K562 (cell line): Measurements from ENCODE around the gene FBP1. TPM values are rescaled to one million over a fixed set of nuclear protein-coding genes. Genes with fewer than 3 reads are reported as not detected.

ENCODE experiments used
- ATAC-seq: fragments of 200-7000 bp; cut with Tn5 transposase; 3 replicates; pipeline ENCODE4 v1.9.1; 2020; ENCODE audit warnings: moderate library complexity
- BruUV-seq: library from RNA; stranded (reverse); fragments of 400-500 nt; replicated peaks from 2 replicates; lab custom pipeline; 2021; lab: Mats Ljungman, UMichigan
- CTCF ChIA-PET: fragments of 300-600 bp; formaldehyde crosslinking; extraction: SDS; loops from one replicate; lab custom pipeline; 2021; ENCODE audit warnings: low intra/inter-chr PET ratio; lab: Yijun Ruan, JAX
- POLR2A ChIA-PET: fragments of 300-600, 350-650 bp; sonication (Branson Sonifier 250); formaldehyde crosslinking; extraction: SDS; loops from one replicate; lab custom pipeline; 2021; ENCODE audit warnings: antibody characterized with exemption, inconsistent platforms; lab: Yijun Ruan, JAX
- DNase-seq, 4 experiments: peaks; one replicate each; pipeline versions ENCODE4 v3.0.0 to v3.0.0-alpha.2; 2011 to 2018; ENCODE audit warnings: low spot score in 3 of 4, mixed read lengths in 3 of 4; ENCODE audit errors: extremely low read depth in 1 of 4
- FAIRE-seq: peaks from 2 replicates; lab custom pipeline; 2011; peaks lifted over from hg19 to GRCh38; lab: Jason Lieb, UNC
- H2AFZ ChIP-seq: 2 replicates; pipeline ENCODE4 v1.6.0; 2011; ENCODE audit warnings: low read depth, low read length, control low read depth, inconsistent platforms
- H3K27ac ChIP-seq: fragments of 200-600 bp; 3 replicates; pipeline ENCODE4 v1.8.0; 2011; ENCODE audit warnings: low read depth, mild to moderate bottlenecking, control low read depth, inconsistent platforms, low read length, moderate library complexity, mixed read lengths; ENCODE audit errors: extremely low read depth
- H3K27me3 ChIP-seq, 2 experiments: fragments of 300-600 bp in 1 of 2; 2 replicates in 1 of 2; 3 replicates in 1 of 2; pipeline versions ENCODE4 v1.6.0 to v1.8.0; 2011; ENCODE audit warnings: inconsistent platforms in 2 of 2, low read length in 2 of 2, mild to moderate bottlenecking in 1 of 2, mixed read lengths in 1 of 2, moderate library complexity in 1 of 2; ENCODE audit not compliant: control insufficient read depth in 2 of 2, insufficient read depth in 2 of 2
- H3K36me3 ChIP-seq: fragments of 300-600 bp; 3 replicates; pipeline ENCODE4 v1.8.0; 2011; ENCODE audit warnings: mild to moderate bottlenecking, low read length, inconsistent platforms; ENCODE audit not compliant: control insufficient read depth, insufficient read depth
- H3K4me1 ChIP-seq, 2 experiments: fragments of 200-600 bp in 1 of 2; replicated peaks in 1 of 2; 2 replicates in 1 of 2; 3 replicates in 1 of 2; pipeline versions ENCODE4 v1.5.1 to v1.8.0; 2011; ENCODE audit warnings: inconsistent platforms in 2 of 2, low read length in 2 of 2, mild to moderate bottlenecking in 1 of 2, mixed read lengths in 1 of 2, moderate library complexity in 1 of 2; ENCODE audit not compliant: control insufficient read depth in 2 of 2, insufficient read depth in 2 of 2
- H3K4me2 ChIP-seq: 2 replicates; pipeline ENCODE4 v1.6.1; 2011; ENCODE audit warnings: low read length, control low read depth, inconsistent platforms, mixed read lengths; ENCODE audit not compliant: insufficient read depth
- H3K4me3 ChIP-seq: fragments of 200-600 bp; sonication (generic), shearing (Covaris generic); 2 replicates; pipeline ENCODE4 v1.5.1; 2016; ENCODE audit warnings: control low read depth, inconsistent platforms
- H3K79me2 ChIP-seq: fragments of 200-600 bp; 3 replicates; pipeline ENCODE4 v1.8.0; 2011; ENCODE audit warnings: low read length, inconsistent platforms; ENCODE audit not compliant: control insufficient read depth, insufficient read depth
- H3K9ac ChIP-seq, 2 experiments: 2 replicates each; pipeline versions ENCODE4 v1.6.0 to v1.6.1; 2011; ENCODE audit warnings: low read depth in 2 of 2, low read length in 2 of 2, control low read depth in 1 of 2, inconsistent platforms in 1 of 2, mild to moderate bottlenecking in 1 of 2, mixed read lengths in 1 of 2; ENCODE audit not compliant: insufficient read depth in 1 of 2
- H3K9me1 ChIP-seq: one replicate; pipeline ENCODE4 v1.6.0; 2011; ENCODE audit warnings: inconsistent platforms, mild to moderate bottlenecking, low read length, moderate library complexity; ENCODE audit not compliant: control insufficient read depth, insufficient read depth
- H3K9me3 ChIP-seq: replicated peaks from 2 replicates; pipeline ENCODE4 v1.5.1; 2011; ENCODE audit warnings: low read depth, low read length, inconsistent platforms; ENCODE audit not compliant: control insufficient read depth, insufficient read depth
- H4K20me1 ChIP-seq: replicated peaks from 2 replicates; pipeline ENCODE4 v1.6.1; 2011; ENCODE audit warnings: low read length, inconsistent platforms, mixed read lengths; ENCODE audit not compliant: control insufficient read depth, insufficient read depth
- ELF1 ChIP-seq: fragments of 200-800 bp; sonication (Bioruptor generic); IDR thresholded peaks from 2 replicates; pipeline ENCODE4 v1.6.1; 2016; ENCODE audit warnings: missing genetic modification characterization, missing compliant biosample characterization
- ETV5 ChIP-seq: sonication (generic); formaldehyde crosslinking; IDR thresholded peaks from 2 replicates; pipeline ENCODE4 v1.4.0; 2020; ENCODE audit warnings: low read depth, mild to moderate bottlenecking, missing genetic modification reagents
- FIP1L1 ChIP-seq: fragments of 200-400 bp; formaldehyde crosslinking; IDR thresholded peaks from 2 replicates; pipeline ENCODE4 v1.6.1; 2018; ENCODE audit warnings: mild to moderate bottlenecking, low read depth, low read length; ENCODE audit not compliant: poor library complexity, severe bottlenecking
- HCFC1 ChIP-seq: IDR thresholded peaks from 2 replicates; pipeline ENCODE4 v1.6.1; 2012; ENCODE audit warnings: low read depth, low read length, improper control_type of control experiment
- NFE2L1 ChIP-seq: fragments of 450-650 bp; IDR thresholded peaks from 2 replicates; pipeline ENCODE4 v1.6.1; 2016; ENCODE audit warnings: missing genetic modification characterization, low read depth, mild to moderate bottlenecking, missing compliant biosample characterization, moderate library complexity, borderline replicate concordance
- NONO ChIP-seq, 2 experiments: fragments of 200-400 bp in 1 of 2; fragments of 450-650 bp in 1 of 2; formaldehyde crosslinking in 1 of 2; IDR thresholded peaks; 2 replicates each; pipeline ENCODE4 v1.6.1; 2017; ENCODE audit warnings: low read depth in 2 of 2, mild to moderate bottlenecking in 2 of 2, moderate library complexity in 2 of 2, low read length in 1 of 2
- NR2C2 ChIP-seq, 2 experiments: fragments of 200-800 bp in 1 of 2; sonication (Bioruptor generic) in 1 of 2; sonication (generic) in 1 of 2; formaldehyde crosslinking in 1 of 2; IDR thresholded peaks; 2 replicates each; pipeline versions ENCODE4 v1.6.1 to v1.8.0; 2016 to 2022; ENCODE audit warnings: mild to moderate bottlenecking in 1 of 2, missing compliant biosample characterization in 1 of 2, missing genetic modification characterization in 1 of 2, missing genetic modification reagents in 1 of 2
- PTBP1 ChIP-seq: fragments of 200-400 bp; formaldehyde crosslinking; IDR thresholded peaks from 2 replicates; pipeline ENCODE4 v1.6.1; 2017; ENCODE audit warnings: low read depth, low read length
- RFX1 ChIP-seq: fragments of 450-650 bp; IDR thresholded peaks from 2 replicates; pipeline ENCODE4 v1.6.1; 2016; ENCODE audit warnings: mild to moderate bottlenecking, moderate library complexity
- ZBTB8A ChIP-seq: fragments of 450-650 bp; IDR thresholded peaks from 2 replicates; pipeline ENCODE4 v1.6.1; 2018; ENCODE audit warnings: mild to moderate bottlenecking, moderate library complexity; ENCODE audit not compliant: partially characterized antibody
- ZNF197 ChIP-seq: fragments of 200-800 bp; sonication (Bioruptor generic); IDR thresholded peaks from 2 replicates; pipeline ENCODE4 v1.6.1; 2016; ENCODE audit warnings: low read depth, missing genetic modification characterization, missing compliant biosample characterization
- ZNF75A ChIP-seq: fragments of 450-650 bp; formaldehyde crosslinking; IDR thresholded peaks from 2 replicates; pipeline ENCODE4 v1.4.0; 2020; ENCODE audit warnings: mild to moderate bottlenecking
- WGBS: fragments of 100-300 bp; shearing (Covaris generic); methylation state at CpG from one replicate; pipeline ENCODE4 v1.1.6; 2016; ENCODE audit warnings: low coverage, mixed read lengths; ENCODE audit not compliant: insufficient coverage; ENCODE audit errors: missing lambda C conversion rate; 5-methylcytosine and 5-hydroxymethylcytosine counted together
- in situ Hi-C: fragments of 300-500 bp; cut with MboI; formaldehyde crosslinking; loops from 4 replicates; pipeline ENCODE4 v1.15.0; 2018; ENCODE audit warnings: inconsistent platforms, mixed read lengths
- intact Hi-C: fragments of 100-400 bp; cut with micrococcal nuclease; formaldehyde crosslinking; loops from 2 replicates; pipeline ENCODE4 v1.14.2; 2022
- polyA plus RNA-seq, 8 experiments: library from polyadenylated mRNA; depleted of rRNA in 4 of 8; stranded (reverse) in 5 of 8; unstranded in 3 of 8; fragments of >200 nt; fragmentation: Nextera tagmentation in 2 of 8; fragmentation: Illumina TruSeq in 1 of 8; extraction: Ambion mirVana in 2 of 8; extraction: Trizol in 1 of 8; gene quantifications; 2 replicates each; pipeline versions ENCODE4 v1.2.1 to v1.2.3, GENCODE V29; 2011 to 2014; ENCODE audit warnings: inconsistent platforms in 1 of 8, missing spikeins in 1 of 8
- total RNA-seq, 7 experiments: library from RNA; depleted of rRNA in 6 of 7; stranded (reverse); fragments of >200 nt in 6 of 7; fragmentation: Illumina TruSeq in 2 of 7; extraction: Trizol in 2 of 7; gene quantifications; 2 replicates each; pipeline versions ENCODE4 v1.2.1 to v1.2.3, GENCODE V29; 2011 to 2021; ENCODE audit warnings: low replicate concordance in 1 of 7
- TF ChIP-seq, protein P1 (sequence below): fragments of 250-450 bp; sonication (Bioruptor Pico); IDR thresholded peaks from 2 replicates; pipeline ENCODE4 v1.5.0; 2021
- TF ChIP-seq, protein P2 (sequence below): conservative IDR thresholded peaks from 2 replicates; pipeline ENCODE4 v1.6.1; 2011; ENCODE audit warnings: low read depth, mild to moderate bottlenecking, low read length; ENCODE audit not compliant: control insufficient read depth
- TF ChIP-seq, protein P3 (sequence below): IDR thresholded peaks from 2 replicates; pipeline ENCODE4 v1.6.1; 2016; ENCODE audit warnings: missing genetic modification characterization, missing compliant biosample characterization

Gene FBP1
- total and polyA plus RNA-seq, 9 of the 15 experiments (the other 6 are each of a cell fraction or from before 2014, with no cell fraction given) = 0.24 TPM; not detected in 8

DNA sequence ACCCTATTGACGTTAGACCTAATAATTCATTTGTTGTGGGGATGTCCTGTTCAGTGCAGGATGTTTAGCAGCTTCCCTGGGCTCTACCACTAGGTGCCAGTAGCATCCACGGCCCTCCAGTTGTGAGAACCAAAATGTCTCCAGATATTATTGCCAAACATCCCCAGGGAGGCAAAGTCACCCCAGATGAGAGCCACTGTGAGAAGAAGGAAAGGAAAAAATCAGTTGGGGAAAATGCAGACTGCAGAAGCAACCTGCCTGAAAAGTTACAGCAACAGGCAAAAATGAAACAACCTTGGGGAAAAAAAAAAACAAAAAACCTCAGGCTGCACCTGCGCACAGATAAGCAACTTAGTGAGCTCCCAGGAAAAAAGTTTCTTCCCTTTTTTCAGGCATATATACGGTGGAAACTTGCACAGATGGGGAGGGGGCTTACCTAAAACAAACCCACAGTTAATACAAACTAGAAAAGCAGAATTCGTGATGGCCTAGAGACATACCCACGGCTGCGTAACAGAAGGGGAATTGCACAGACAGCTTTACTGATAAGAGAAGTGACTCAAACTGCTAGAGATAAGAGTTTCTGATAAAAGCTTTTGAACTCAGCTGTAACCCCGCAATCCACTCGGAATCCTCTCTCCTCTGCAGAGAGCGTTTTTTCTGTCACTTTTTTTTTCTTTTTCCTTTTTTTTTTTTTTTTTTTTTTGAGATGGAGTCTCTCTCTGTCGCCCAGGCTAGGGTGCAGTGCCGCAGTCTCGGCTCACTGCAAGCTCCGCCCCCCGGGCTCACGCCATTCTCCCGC lies 29.8 kb upstream of the FBP1 start:
- H3K27me3 ChIP-seq = peaks cover 18 to 22% of the 10 kb centered on the region in 2 experiments; a peak in 4 of 5 replicates
- no peaks in the 10 kb centered on the region for H3K79me2 ChIP-seq
- FAIRE-seq = peak; percentile 59
- H3K36me3 ChIP-seq = no peaks in the 10 kb centered on the region
- peak overlapping the region; percentile 9; the same call in 1 of the 2 replicates for H3K4me3 ChIP-seq
- no peaks in the 10 kb centered on the region for H4K20me1 ChIP-seq
- WGBS = 1% methylated on average over 12 of the region's 17 CpGs
- no peak overlapping the region for H3K9ac ChIP-seq
- H3K4me2 ChIP-seq = peak overlapping the region; percentile 53
- peak; percentile 94 for ATAC-seq
- no peak overlapping the region for H3K27ac ChIP-seq
- peak overlapping the region; percentile 5; the same call in 1 of the 2 replicates for H2AFZ ChIP-seq
- BruUV-seq = no TSS peak
- no peaks in the 10 kb centered on the region for H3K9me1 ChIP-seq
- H3K9me3 ChIP-seq = no peaks in the 10 kb centered on the region
- in situ Hi-C loops = no loop called here
- intact Hi-C loops = loop anchor here (5.0 kb wide), 1 partner anchor 113 kb away; no protein-coding TSS in a partner anchor
- POLR2A ChIA-PET = interaction anchor here (0.6 to 1.3 kb wide), 6 partner anchors 11 to 972 kb away, joined by 3 to 5 read pairs (median 3); no protein-coding TSS in a partner anchor
- CTCF ChIA-PET = interaction anchor here (0.6 to 0.9 kb wide), 2 partner anchors 459 to 460 kb away, joined by 5 read pairs; no protein-coding TSS in a partner anchor
- H3K4me1 ChIP-seq = peaks cover 3 to 4% of the 10 kb centered on the region in 2 experiments; a peak in 3 of 5 replicates
- DNase-seq = peak; percentile 19 to 65 (median 36)
- no peak for TF ChIP-seq PTBP1
- no peak for TF ChIP-seq ZNF75A (CRISPR knock-in tag)
- TF ChIP-seq HCFC1 = no peak
- no peak for TF ChIP-seq NONO (IDR thresholded peaks at IDR 0.05; ENCODE audit: low read depth in 2 of 2, low read length in 1 of 2)
- TF ChIP-seq ZBTB8A = no peak
- no peak for TF ChIP-seq NFE2L1 (tag)
- TF ChIP-seq, protein P1, sequence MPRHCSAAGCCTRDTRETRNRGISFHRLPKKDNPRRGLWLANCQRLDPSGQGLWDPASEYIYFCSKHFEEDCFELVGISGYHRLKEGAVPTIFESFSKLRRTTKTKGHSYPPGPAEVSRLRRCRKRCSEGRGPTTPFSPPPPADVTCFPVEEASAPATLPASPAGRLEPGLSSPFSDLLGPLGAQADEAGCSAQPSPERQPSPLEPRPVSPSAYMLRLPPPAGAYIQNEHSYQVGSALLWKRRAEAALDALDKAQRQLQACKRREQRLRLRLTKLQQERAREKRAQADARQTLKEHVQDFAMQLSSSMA (CRISPR knock-in tag) = no peak
- no peak for TF ChIP-seq ELF1 (tag)
- no peak for TF ChIP-seq FIP1L1
- TF ChIP-seq, protein P2, sequence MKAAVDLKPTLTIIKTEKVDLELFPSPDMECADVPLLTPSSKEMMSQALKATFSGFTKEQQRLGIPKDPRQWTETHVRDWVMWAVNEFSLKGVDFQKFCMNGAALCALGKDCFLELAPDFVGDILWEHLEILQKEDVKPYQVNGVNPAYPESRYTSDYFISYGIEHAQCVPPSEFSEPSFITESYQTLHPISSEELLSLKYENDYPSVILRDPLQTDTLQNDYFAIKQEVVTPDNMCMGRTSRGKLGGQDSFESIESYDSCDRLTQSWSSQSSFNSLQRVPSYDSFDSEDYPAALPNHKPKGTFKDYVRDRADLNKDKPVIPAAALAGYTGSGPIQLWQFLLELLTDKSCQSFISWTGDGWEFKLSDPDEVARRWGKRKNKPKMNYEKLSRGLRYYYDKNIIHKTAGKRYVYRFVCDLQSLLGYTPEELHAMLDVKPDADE = no peak
- TF ChIP-seq, protein P3, sequence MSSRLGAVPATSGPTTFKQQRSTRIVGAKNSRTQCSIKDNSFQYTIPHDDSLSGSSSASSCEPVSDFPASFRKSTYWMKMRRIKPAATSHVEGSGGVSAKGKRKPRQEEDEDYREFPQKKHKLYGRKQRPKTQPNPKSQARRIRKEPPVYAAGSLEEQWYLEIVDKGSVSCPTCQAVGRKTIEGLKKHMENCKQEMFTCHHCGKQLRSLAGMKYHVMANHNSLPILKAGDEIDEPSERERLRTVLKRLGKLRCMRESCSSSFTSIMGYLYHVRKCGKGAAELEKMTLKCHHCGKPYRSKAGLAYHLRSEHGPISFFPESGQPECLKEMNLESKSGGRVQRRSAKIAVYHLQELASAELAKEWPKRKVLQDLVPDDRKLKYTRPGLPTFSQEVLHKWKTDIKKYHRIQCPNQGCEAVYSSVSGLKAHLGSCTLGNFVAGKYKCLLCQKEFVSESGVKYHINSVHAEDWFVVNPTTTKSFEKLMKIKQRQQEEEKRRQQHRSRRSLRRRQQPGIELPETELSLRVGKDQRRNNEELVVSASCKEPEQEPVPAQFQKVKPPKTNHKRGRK (tag) = no peak
- TF ChIP-seq ETV5 = no peak
- no peak for TF ChIP-seq RFX1
- no peak for TF ChIP-seq NR2C2 (CRISPR knock-in tag; IDR thresholded peaks at IDR 0.05)
- peak; percentile 51; the same call in 1 of the 2 replicates for TF ChIP-seq NR2C2 (tag; IDR thresholded peaks at IDR 0.05)
- TF ChIP-seq ZNF197 (CRISPR knock-in tag) = no peak
